ENCODE measurements around the gene DCLK2.
A peak's percentile ranks its signal among the peaks of the same experiment; 100 is the strongest.

Gene DCLK2

GRCh38 chr4:150078041-150078578, at the start of gene DCLK2:
DCLK2 (plus strand) TSS chr4:150078445; CDS start chr4:150079028, 583 bp downstream.
- peak; percentile 81 for DNase-seq (ENCODE audit: low spot score)

DNA sequence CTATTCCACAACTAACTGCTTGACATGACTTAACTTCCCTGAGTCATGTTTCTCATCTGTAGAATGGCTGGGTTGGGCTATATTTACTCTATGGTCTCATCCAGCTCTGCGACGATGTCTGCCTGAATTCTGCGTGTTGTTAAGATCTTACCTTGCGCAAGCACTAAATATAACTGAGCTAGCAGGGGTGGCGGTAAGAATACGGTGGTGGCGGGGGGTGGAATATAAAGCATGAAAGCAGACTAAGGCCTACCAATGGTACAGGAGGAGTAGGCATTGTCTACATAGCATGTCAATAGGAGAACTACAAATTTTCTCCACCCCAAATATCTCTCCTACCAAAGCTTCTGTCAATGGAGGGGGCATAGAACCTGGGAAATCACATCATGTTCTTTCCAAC, 45.7 kb upstream of the DCLK2 start:
- DNase-seq (ENCODE audit: low spot score): no peak

- no peak for DNase-seq (ENCODE audit: low spot score)
These were observed 45.2 kb upstream of the DCLK2 start for GRCh38 chr4:150033081-150033480.

DNA sequence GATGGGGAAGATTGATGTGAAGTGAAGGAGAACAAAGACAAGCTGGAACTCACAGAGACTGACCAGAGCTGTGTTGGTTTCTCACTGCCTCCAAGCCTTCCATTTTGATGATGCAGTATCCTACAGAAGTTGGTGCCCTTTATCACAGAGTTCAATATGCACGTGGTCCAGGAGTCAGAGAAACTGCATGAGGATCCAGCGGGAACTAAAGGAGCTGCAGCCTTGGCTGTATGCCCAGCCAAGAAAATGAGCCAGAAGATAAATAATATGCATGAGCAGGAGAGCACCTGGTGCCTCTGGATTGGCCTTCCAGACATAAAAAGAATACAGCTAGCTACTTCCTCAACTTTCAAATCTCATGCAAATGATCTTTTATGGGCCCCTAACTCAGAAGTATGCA, 44.3 kb upstream of the DCLK2 start:
- DNase-seq (ENCODE audit: low spot score): no peak

GRCh38 chr4:150037251-150037856, 40.9 kb upstream of the DCLK2 start:
- no peak for DNase-seq (ENCODE audit: low spot score)

DNA sequence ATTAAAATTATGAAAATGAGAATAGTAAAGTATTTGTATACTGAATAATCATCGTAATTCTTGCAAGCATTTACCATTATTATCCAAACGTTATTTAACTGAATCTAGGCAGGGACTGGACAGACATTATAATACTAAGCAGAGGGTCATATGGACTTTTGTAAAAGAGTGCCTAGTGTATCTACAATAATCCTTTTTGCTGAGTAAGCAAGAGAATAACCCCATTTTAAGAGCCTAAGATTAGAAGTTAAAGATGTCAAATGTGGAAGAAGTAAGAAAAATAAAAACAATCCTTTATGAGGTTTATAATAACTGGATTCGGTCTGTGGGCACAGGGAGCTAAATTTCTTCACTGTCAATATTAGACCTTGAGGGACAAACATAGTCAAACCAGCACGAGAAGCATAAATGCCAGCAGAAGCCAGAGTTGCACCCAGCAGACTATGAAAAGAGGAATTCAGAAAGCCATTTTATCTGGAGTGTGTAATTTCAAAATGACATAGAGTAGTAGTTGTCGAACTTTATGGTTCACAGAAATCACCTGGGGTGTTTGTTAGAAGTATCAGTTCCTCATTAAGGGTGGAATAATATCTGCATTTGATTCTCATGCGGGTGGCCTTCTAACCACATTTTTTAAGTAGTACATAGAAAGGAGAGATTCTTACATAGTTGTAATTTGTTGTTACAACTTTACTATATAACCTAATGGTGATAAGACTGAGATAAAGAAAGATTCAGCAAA, 39.7 kb upstream of the DCLK2 start:
- DNase-seq (ENCODE audit: low spot score): no peak

- no peak for DNase-seq (ENCODE audit: low spot score)
These were observed 38.7 kb upstream of the DCLK2 start for GRCh38 chr4:150039274-150040127.

DNA sequence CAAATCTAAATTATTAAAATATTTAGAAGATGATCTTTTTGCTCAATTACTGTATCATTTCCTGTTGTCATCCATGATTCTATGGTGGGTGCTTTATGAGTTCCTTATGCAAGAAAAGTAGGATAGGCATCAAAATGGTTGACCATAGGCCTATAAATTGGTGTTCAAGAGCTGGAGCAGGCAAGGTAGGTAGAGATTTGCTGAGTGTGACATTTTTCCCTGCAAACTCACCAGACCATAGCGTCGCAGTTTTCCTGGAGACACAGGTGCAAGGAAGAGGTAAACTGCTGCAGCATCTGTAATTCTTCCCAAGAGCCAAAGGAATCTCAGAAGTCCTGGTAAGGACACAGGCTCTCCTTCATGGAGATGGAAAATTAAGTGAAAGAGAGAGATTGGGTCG, 33.7 kb upstream of the DCLK2 start:
- DNase-seq (ENCODE audit: low spot score): no peak

DNA sequence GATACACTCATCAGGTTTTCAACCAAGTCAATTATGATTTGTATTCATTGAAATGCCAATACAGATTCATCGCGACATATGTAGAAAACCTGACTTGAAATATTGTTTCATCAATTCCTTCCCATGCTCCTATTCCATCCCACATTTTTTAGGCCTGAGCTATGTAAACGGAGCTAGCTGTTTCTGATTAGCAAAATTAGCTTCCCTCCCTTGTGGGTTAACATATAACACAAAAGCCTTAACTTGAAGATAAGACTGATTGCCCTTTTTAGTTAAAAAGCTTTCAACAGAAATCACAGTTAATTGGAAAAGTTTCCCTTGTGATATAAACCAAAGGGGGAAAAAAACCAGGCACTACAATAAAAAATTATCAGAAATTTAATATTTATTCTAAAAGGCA, 32.8 kb upstream of the DCLK2 start:
- DNase-seq (ENCODE audit: low spot score): no peak

DNA sequence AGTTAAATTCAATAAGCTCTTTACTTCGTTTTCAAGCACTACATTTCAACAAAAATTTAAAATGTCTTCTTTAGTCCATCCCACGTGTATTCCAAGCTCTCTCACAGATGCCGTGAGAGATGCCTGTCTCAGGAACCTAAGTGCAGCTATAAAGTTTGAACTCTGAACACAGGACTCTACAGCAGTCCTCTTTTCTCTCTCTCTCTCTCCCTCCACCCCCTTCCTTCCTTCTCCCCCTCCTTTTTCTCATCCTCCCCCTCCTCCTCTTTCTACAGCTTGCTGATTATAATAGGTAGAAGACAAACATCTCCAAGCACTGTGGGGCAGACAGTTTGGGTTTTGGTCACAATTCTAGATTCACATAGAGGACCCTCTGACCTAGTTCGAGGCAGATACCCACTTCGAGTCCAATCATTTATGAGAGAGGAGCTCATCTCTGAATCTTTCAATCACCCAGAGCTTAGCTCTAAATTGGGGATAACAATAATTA, 31.5 kb upstream of the DCLK2 start:
- DNase-seq (ENCODE audit: low spot score): no peak

GRCh38 chr4:150047546-150047945, 30.7 kb upstream of the DCLK2 start:
- DNase-seq (ENCODE audit: low spot score): no peak

DNA sequence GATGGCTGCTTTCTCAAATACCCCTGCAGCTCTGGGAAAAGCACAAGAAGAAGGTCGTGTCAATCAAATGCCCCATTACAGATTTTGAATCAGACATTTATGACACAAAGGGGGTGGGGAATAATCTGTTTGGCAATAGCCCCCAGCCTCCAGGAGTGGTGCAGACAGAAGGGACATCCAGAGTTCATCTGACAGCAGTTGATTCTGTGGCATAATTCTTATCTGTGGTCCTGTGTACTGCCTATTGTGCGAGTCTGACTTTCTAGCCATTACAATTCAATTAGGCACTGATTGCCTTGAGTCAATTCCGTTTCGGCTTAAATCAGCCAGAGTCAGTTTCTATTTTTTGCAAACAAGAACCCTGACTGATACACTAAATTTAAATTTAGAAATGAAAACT, 28.6 kb upstream of the DCLK2 start:
- DNase-seq (ENCODE audit: low spot score): no peak

DNA sequence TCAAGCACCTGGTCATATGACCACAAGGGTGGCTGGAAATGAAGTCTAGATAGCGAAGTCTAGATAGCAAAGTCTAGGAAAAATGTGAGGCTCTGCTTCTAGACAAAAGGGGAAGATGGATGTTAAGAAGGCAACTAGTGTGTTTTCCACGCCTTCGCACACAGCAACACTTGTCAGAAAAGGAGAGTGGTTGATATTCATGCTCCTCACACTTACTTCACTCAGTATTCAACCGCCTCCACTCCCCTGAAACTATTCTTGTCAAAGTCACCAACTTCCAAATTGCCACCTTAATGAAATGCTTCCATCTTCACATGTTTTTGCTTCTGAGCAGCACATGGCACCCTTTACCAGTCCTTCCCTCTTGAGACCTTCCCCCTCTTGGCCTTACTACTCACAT, 27.7 kb upstream of the DCLK2 start:
- DNase-seq (ENCODE audit: low spot score): no peak

DNA sequence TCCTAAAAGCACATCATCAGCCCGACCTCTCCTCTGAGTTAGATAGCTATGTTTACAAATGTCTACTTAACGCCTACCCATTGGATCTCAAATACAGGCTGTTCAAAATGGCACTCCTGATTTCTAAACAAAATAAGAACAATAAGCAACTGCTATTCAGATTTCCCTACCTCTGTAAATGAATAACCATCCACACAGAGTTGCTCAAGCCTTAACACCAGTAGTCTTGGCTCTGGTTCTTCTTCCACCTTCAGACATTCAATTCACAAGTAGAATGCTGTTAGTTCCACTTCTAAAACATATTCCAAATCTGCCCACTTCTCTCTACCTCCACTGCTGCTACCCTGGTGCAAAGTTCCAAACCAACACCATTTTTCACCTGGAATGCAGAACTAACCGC, 27.1 kb upstream of the DCLK2 start:
- DNase-seq (ENCODE audit: low spot score): no peak

DNA sequence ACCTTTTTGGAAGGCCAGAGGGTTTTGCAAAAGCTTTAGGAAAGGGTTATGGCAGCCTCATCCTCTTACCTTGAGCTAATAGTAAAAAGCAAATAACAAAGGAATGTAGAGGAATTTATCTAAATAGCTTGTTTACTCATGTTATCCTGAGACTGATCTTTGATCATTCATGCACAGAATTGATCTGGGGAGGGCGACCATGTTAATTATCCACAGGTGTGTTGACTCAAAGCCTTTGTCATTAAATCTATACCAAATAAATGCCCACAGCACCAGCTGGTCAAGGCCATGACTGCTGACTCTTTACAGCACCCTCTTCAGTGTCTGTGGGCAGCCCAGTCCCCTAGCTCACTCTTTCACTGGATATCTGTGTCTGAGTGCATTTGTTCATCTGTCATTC, 22.8 kb upstream of the DCLK2 start:
- DNase-seq (ENCODE audit: low spot score): no peak

DNA sequence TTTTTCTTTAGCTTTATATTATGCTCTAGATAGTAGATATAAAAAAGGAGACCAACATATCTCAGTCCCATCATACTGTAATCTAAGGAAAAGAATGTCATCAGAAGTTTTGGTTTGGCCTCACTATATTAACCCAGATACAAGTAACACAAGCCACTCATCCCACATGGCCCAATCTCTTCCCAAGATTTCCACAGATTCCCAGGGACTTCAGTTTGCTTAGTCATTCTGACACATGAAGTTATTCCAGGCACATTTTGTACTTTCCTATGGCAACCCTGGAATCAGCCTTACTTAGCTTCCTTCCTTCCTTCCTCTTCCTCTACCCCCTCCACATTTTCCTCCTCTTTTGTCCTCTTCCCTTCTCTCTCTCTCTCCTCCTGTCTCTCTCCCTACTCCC, 21.7 kb upstream of the DCLK2 start:
- DNase-seq (ENCODE audit: low spot score): no peak

- no peak for DNase-seq (ENCODE audit: low spot score)
These were observed 17.0 kb upstream of the DCLK2 start for GRCh38 chr4:150061086-150061776.

DNA sequence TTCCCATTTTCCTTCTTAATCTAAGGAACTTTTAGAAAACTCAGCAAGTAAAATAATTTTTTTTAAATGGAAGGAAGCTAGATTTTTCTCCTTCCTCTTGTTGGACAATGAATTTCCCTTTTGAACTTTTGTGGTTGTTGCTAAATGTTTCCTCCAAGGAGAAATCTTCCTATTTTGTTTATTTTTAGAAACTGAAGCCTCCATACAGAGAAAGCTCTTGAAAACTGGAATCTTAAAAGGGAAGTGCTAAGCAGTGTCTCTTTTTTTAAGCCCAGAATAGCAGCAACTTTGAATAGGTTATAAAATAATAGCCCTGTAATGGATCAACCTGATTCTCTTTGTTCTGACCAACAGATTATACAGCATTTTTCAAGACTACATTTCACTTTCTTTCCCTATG, 15.1 kb upstream of the DCLK2 start:
- no peak for DNase-seq (ENCODE audit: low spot score)

GRCh38 chr4:150065740-150066139, 12.5 kb upstream of the DCLK2 start:
- DNase-seq (ENCODE audit: low spot score): no peak

DNA sequence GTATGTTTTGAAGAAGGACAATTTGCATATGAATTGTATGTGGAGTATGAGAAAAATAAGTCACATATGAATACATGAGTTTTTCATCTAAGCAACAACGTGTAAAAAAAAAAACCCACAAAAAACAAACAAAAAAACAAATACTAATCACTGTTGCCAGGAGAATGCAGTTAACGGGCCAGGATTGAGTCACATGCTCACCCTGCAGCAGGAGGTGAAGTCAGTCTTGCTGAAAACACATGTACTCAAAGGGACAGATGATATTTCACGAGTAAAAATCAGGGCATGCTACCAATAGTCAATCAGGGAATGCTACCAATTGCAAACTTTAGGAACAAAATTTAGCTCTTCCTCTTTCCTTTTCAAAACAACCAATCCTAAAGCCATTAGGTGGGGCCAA, 10.4 kb upstream of the DCLK2 start:
- DNase-seq (ENCODE audit: low spot score): peak; percentile 22

GRCh38 chr4:150068300-150068960, 9.8 kb upstream of the DCLK2 start:
- no peak for DNase-seq (ENCODE audit: low spot score)
